ENCODE data around the gene ACADL. TPM values are rescaled to one million over a fixed set of nuclear protein-coding genes. Genes with fewer than 3 reads are reported as not detected.

The ACADL gene
- total and polyA plus RNA-seq, 2 of the 8 experiments (the other 6 are each of a cell fraction or from before 2014, with no cell fraction given), result 0.11 to 0.34 TPM

- Histone ChIP-seq H4K5ac (ENCODE audit: insufficient read length, low read depth, low read length) (no peak overlapping the region), H3K4me2 (ENCODE audit: insufficient read depth in 1 of 2, low read depth in 2 of 2, low read length in 2 of 2) (peak overlapping the region; percentile 65 to 80), H2BK5ac (ENCODE audit: low read depth, low read length) (no peak overlapping the region)
- TF ChIP-seq RAD21 (IDR thresholded peaks at IDR 0.05 in 1 of 2, conservative IDR thresholded peaks at IDR 0.05 in 1 of 2; ENCODE audit: low read depth in 2 of 2, low read length in 2 of 2) (no peak), SIX5 (IDR thresholded peaks at IDR 0.05; ENCODE audit: low read depth, low read length) (no peak), ATF2 (IDR thresholded peaks at IDR 0.05; ENCODE audit: low read length) (no peak), SIRT6 (IDR thresholded peaks at IDR 0.05; ENCODE audit: low read length) (no peak), CBX8 (IDR thresholded peaks at IDR 0.05; ENCODE audit: borderline replicate concordance, low read depth, low read length) (no peak), SIN3A (conservative IDR thresholded peaks at IDR 0.05 in 1 of 2, IDR thresholded peaks at IDR 0.05 in 1 of 2; ENCODE audit: low read depth in 1 of 2, low read length in 2 of 2) (no peak), CREB1 (IDR thresholded peaks at IDR 0.05) (no peak), FOSL1 (IDR thresholded peaks at IDR 0.05; ENCODE audit: insufficient read depth, low read depth, low read length) (no peak), GABPA (IDR thresholded peaks at IDR 0.05; ENCODE audit: borderline replicate concordance, insufficient read depth, low read length) (no peak), SP4 (IDR thresholded peaks at IDR 0.05; ENCODE audit: low read length) (no peak), NRF1 (IDR thresholded peaks at IDR 0.05; ENCODE audit: low read depth, low read length) (no peak)
These were observed 55.6 kb downstream of the ACADL start for GRCh38 chr2:210169516-210170195.

More at GRCh38 chr2:210169516-210170195, 55.6 kb downstream of the ACADL start:
- Histone ChIP-seq H3K23ac (ENCODE audit: insufficient read length) (no peak overlapping the region), H4K8ac (ENCODE audit: extremely low read depth, insufficient read depth, low read length) (no peak overlapping the region), H3K56ac (replicated peaks; ENCODE audit: insufficient read length, low read depth, low read length) (no peak overlapping the region), H3K4me3 (ENCODE audit: extremely low read depth in 1 of 4, insufficient read depth in 2 of 4, low read depth in 3 of 4, low read length in 4 of 4) (peak overlapping the region; percentile 66 to 86 (median 77)), H3K14ac (ENCODE audit: insufficient read length) (no peak overlapping the region), H3K4ac (replicated peaks; ENCODE audit: insufficient read length, low read depth, low read length) (no peak overlapping the region), H3K79me2 (ENCODE audit: control insufficient read depth in 1 of 2, insufficient read depth in 2 of 2, low read length in 2 of 2) (peaks cover 0 to 50% of the 10 kb centered on the region in 2 experiments; a peak in 2 of 4 replicates), H4K91ac (replicated peaks; ENCODE audit: insufficient read length, low read length) (no peak overlapping the region), H4K20me1 (replicated peaks in 1 of 2; ENCODE audit: control insufficient read depth in 1 of 2, insufficient read depth in 2 of 2, low read length in 2 of 2) (no peaks in the 10 kb centered on the region), H2AFZ (ENCODE audit: low read length) (no peak overlapping the region), H3K79me1 (ENCODE audit: low read depth, low read length) (no peaks in the 10 kb centered on the region), H3K9ac (replicated peaks in 1 of 4; ENCODE audit: extremely low read depth in 1 of 4, low read depth in 3 of 4, low read length in 3 of 4) (peak overlapping the region; percentile 78 to 91 (median 81)), H3K4me1 (replicated peaks in 1 of 4; ENCODE audit: control insufficient read depth in 3 of 4, insufficient read depth in 4 of 4, low read length in 3 of 4) (peaks cover 0 to 4% (median 0%) of the 10 kb centered on the region in 4 experiments; a peak in 1 of 7 replicates), H2AK5ac (ENCODE audit: low read depth, low read length) (no peak overlapping the region), H3K23me2 (ENCODE audit: low read depth, low read length) (peaks cover 10% of the 10 kb centered on the region), H3K27me3 (replicated peaks in 1 of 4; ENCODE audit: control insufficient read depth in 3 of 4, extremely low read depth in 1 of 4, insufficient read depth in 3 of 4, low read length in 3 of 4) (no peaks in the 10 kb centered on the region), H3K27ac (ENCODE audit: low read depth, low read length) (peak overlapping the region; percentile 74), H3K9me3 (ENCODE audit: insufficient read depth in 2 of 2, low read depth in 1 of 2, low read length in 1 of 2) (no peaks in the 10 kb centered on the region), H3K36me3 (ENCODE audit: control insufficient read depth in 2 of 4, insufficient read depth in 4 of 4, low read length in 3 of 4) (no peaks in the 10 kb centered on the region; a peak in 1 of 8 replicates), H2BK120ac (replicated peaks; ENCODE audit: low read depth, low read length) (no peak overlapping the region), H3K18ac (ENCODE audit: extremely low read depth, low read length) (no peak overlapping the region), H2BK20ac (ENCODE audit: low read length) (no peak overlapping the region), H2BK12ac (ENCODE audit: low read depth, low read length) (peak overlapping the region; percentile 27; the same call in 1 of the 2 replicates), H2BK15ac (ENCODE audit: low read length) (no peak overlapping the region)
- 62% methylated on average over 6 of the region's 6 CpGs; no CpG with 5 or more reads in 1 of the 2 experiments for WGBS, 2 experiments (ENCODE audit: extremely low coverage in 1 of 2, insufficient coverage in 1 of 2, insufficient read length in 1 of 2, insufficient replicate concordance in 2 of 2, low coverage in 1 of 2, low lambda C conversion rate in 2 of 2, missing lambda C conversion rate in 1 of 2)
- DNase-seq (ENCODE audit: low read depth in 1 of 2, low spot score in 2 of 2) (no peak), FAIRE-seq (no peak)
- ChIA-PET CTCF (ENCODE audit: partially characterized antibody) (no interaction called here), POLR2A (ENCODE audit: partially characterized antibody) (no interaction called here)

All from H1 (cell line).